Keratinocyte (primary cell): ENCODE measurements around the gene OCIAD2. TPM values are rescaled to one million over a fixed set of nuclear protein-coding genes. Genes with fewer than 3 reads are reported as not detected.

ENCODE experiments used
- DNase-seq: peaks from one replicate; pipeline ENCODE4 v3.0.0-alpha.2; 2011; ENCODE audit warnings: low read depth, missing footprints, low spot score
- FAIRE-seq: peaks from 2 replicates; lab custom pipeline; 2011; peaks lifted over from hg19 to GRCh38; lab: Jason Lieb, UNC
- H2AFZ ChIP-seq: 2 replicates; pipeline ENCODE4 v1.6.0; 2012; ENCODE audit warnings: low read length, control low read depth, inconsistent platforms; ENCODE audit not compliant: control insufficient read depth
- H3K27ac ChIP-seq: 2 replicates; pipeline ENCODE4 v1.5.1; 2011; ENCODE audit warnings: low read length; ENCODE audit not compliant: control insufficient read depth, insufficient read depth
- H3K27me3 ChIP-seq: 3 replicates; pipeline ENCODE4 v1.6.0; 2011; ENCODE audit warnings: low read length; ENCODE audit not compliant: control insufficient read depth, insufficient read depth; ENCODE audit errors: extremely low read depth
- H3K36me3 ChIP-seq, 2 experiments: 2 replicates in 1 of 2; 3 replicates in 1 of 2; pipeline ENCODE4 v1.5.1; 2011; ENCODE audit warnings: low read length in 2 of 2, mild to moderate bottlenecking in 1 of 2; ENCODE audit not compliant: control insufficient read depth in 2 of 2, insufficient read depth in 2 of 2; ENCODE audit errors: extremely low read depth in 1 of 2
- H3K4me1 ChIP-seq: 3 replicates; pipeline ENCODE4 v1.5.1; 2011; ENCODE audit warnings: low read length; ENCODE audit not compliant: control insufficient read depth, insufficient read depth; ENCODE audit errors: extremely low read depth
- H3K4me2 ChIP-seq: 3 replicates; pipeline ENCODE4 v1.6.0; 2011; ENCODE audit warnings: low read depth, low read length; ENCODE audit not compliant: control insufficient read depth, insufficient read depth; ENCODE audit errors: extremely low read depth
- H3K4me3 ChIP-seq, 3 experiments: fragments of 200-600 bp in 1 of 3; sonication (generic) in 1 of 3; 2 replicates in 2 of 3; 3 replicates in 1 of 3; pipeline ENCODE4 v1.5.1; 2011 to 2016; ENCODE audit warnings: low read length in 3 of 3, mild to moderate bottlenecking in 3 of 3, control low read depth in 2 of 3, inconsistent platforms in 1 of 3, low read depth in 1 of 3, mixed read lengths in 1 of 3, mixed run types in 1 of 3, moderate library complexity in 1 of 3; ENCODE audit not compliant: control insufficient read depth in 2 of 3, insufficient read depth in 2 of 3; ENCODE audit errors: extremely low read depth in 1 of 3
- H3K79me2 ChIP-seq: 2 replicates; pipeline ENCODE4 v1.6.0; 2012; ENCODE audit warnings: low read length; ENCODE audit not compliant: control insufficient read depth, insufficient read depth
- H3K9ac ChIP-seq: 3 replicates; pipeline ENCODE4 v1.6.0; 2011; ENCODE audit warnings: low read length; ENCODE audit not compliant: control insufficient read depth, insufficient read depth; ENCODE audit errors: extremely low read depth
- H3K9me1 ChIP-seq: 3 replicates; pipeline ENCODE4 v1.6.0; 2011; ENCODE audit warnings: low read length; ENCODE audit not compliant: control insufficient read depth, insufficient read depth; ENCODE audit errors: extremely low read depth
- H3K9me3 ChIP-seq: 2 replicates; pipeline ENCODE4 v1.5.1; 2012; ENCODE audit warnings: low read depth, low read length; ENCODE audit not compliant: control insufficient read depth
- H4K20me1 ChIP-seq: 3 replicates; pipeline ENCODE4 v1.6.0; 2011; ENCODE audit warnings: low read length; ENCODE audit not compliant: control insufficient read depth, insufficient read depth; ENCODE audit errors: extremely low read depth
- EZH2 ChIP-seq: IDR thresholded peaks from one replicate; pipeline ENCODE4 v1.6.1; 2012; ENCODE audit warnings: inconsistent platforms, mild to moderate bottlenecking, low read length, moderate library complexity
- dilution Hi-C: fragments of 300-500 bp; cut with MboI; formaldehyde crosslinking; loops from one replicate; pipeline ENCODE4 v1.7.0; 2020; ENCODE audit warnings: low sequenced_read_pairs; ENCODE audit not compliant: extremely low pct_ligation_motif_present
- polyA plus RNA-seq, 5 experiments: library from polyadenylated mRNA; depleted of rRNA in 3 of 5; stranded (reverse) in 3 of 5; stranded (forward) in 1 of 5; unstranded in 1 of 5; fragments of >200 nt; gene quantifications; 1 replicate in 1 of 5; 2 replicates in 3 of 5; 3 replicates in 1 of 5; pipeline versions ENCODE4 v1.2.1 to v1.2.3, GENCODE V29; 2011 to 2012; ENCODE audit warnings: missing spikeins in 2 of 5, low read depth in 1 of 5, low replicate concordance in 1 of 5
- TF ChIP-seq, protein P1 (sequence below), 3 experiments: IDR thresholded peaks in 1 of 3; conservative IDR thresholded peaks in 1 of 3; optimal IDR thresholded peaks in 1 of 3; 2 replicates in 2 of 3; 3 replicates in 1 of 3; pipeline versions ENCODE3 to v1.5.1; 2011; ENCODE audit warnings: low read length in 3 of 3, mild to moderate bottlenecking in 3 of 3, moderate library complexity in 2 of 3, control low read depth in 1 of 3, inconsistent platforms in 1 of 3; ENCODE audit not compliant: insufficient read depth in 2 of 3; ENCODE audit errors: extremely low read depth in 1 of 3

OCIAD2 gene
- polyA plus RNA-seq, 1 donor (not counting 4 experiments of a cell fraction or from before 2014, with no cell fraction given), result 407 TPM

DNA sequence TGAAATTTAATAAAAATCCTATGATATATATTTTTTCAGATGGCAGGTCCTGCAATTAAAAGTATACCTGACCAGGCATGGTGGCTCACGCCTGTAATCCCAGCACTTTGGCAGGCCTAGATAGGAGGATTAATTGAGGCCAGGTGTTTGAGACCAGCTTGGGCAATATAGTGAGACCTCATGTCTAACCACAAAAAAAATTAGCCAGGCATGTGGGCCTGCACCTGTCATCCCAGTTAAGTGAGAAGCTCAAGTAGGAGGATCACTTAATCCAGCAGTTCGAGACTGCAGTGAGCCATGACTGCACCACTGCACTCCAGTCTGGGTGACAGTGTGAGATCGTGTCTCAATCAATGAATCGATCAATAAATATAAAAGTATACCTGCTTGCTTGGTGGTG lies 2.5 kb downstream of the OCIAD2 start:
- FAIRE-seq (no peak), DNase-seq (no peak)
- H3K4me2 ChIP-seq, result no peak overlapping the region
- H4K20me1 ChIP-seq, result no peaks in the 10 kb centered on the region
- H3K27me3 ChIP-seq, result no peaks in the 10 kb centered on the region
- no peak overlapping the region for H3K4me3 ChIP-seq
- H2AFZ ChIP-seq, result no peak overlapping the region
- H3K4me1 ChIP-seq, result peaks cover 62% of the 10 kb centered on the region
- no peak overlapping the region for H3K9ac ChIP-seq
- peaks cover 4 to 32% of the 10 kb centered on the region in 2 experiments for H3K36me3 ChIP-seq
- dilution Hi-C loops, result no loop called here
- H3K27ac ChIP-seq, result no peak overlapping the region
- H3K79me2 ChIP-seq, result peaks cover 52% of the 10 kb centered on the region
- no peaks in the 10 kb centered on the region for H3K9me3 ChIP-seq
- TF ChIP-seq EZH2, result no peak
- TF ChIP-seq, protein P1, sequence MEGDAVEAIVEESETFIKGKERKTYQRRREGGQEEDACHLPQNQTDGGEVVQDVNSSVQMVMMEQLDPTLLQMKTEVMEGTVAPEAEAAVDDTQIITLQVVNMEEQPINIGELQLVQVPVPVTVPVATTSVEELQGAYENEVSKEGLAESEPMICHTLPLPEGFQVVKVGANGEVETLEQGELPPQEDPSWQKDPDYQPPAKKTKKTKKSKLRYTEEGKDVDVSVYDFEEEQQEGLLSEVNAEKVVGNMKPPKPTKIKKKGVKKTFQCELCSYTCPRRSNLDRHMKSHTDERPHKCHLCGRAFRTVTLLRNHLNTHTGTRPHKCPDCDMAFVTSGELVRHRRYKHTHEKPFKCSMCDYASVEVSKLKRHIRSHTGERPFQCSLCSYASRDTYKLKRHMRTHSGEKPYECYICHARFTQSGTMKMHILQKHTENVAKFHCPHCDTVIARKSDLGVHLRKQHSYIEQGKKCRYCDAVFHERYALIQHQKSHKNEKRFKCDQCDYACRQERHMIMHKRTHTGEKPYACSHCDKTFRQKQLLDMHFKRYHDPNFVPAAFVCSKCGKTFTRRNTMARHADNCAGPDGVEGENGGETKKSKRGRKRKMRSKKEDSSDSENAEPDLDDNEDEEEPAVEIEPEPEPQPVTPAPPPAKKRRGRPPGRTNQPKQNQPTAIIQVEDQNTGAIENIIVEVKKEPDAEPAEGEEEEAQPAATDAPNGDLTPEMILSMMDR (optimal IDR thresholded peaks at IDR 0.05 in 1 of 3, IDR thresholded peaks at IDR 0.05 in 1 of 3, conservative IDR thresholded peaks at IDR 0.05 in 1 of 3; ENCODE audit: extremely low read depth in 1 of 3, insufficient read depth in 2 of 3, low read length in 3 of 3), result no peak
- peaks cover 6% of the 10 kb centered on the region for H3K9me1 ChIP-seq

DNA sequence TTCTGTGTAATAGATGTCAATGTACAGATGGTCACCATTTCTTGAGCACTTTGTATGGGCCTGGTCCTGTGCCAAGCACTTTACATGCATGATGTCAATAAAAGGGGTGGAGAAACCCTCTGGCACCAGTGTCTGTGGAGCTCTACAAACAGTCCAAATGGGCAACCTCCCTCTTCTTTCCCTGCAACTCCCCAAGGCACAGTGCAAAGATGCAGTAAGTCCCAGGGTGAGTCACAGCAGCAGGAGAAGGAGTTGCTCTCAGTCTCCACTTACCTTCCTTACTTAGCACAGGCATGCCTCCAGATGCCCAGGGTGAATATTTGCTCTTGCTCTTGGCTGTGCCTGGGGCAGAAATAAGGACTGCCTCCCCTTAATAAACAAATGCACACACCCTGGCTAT lies 4.3 kb downstream of the OCIAD2 start:
- H3K4me3 ChIP-seq, result no peak overlapping the region
- DNase-seq, result no peak
- no peaks in the 10 kb centered on the region for H3K27me3 ChIP-seq
- H3K9me3 ChIP-seq, result no peaks in the 10 kb centered on the region
- peaks cover 11 to 38% of the 10 kb centered on the region in 2 experiments for H3K36me3 ChIP-seq
- H4K20me1 ChIP-seq, result no peaks in the 10 kb centered on the region
- peaks cover 6% of the 10 kb centered on the region for H3K9me1 ChIP-seq
- H3K4me2 ChIP-seq, result no peak overlapping the region
- dilution Hi-C loops, result no loop called here
- peaks cover 55% of the 10 kb centered on the region for H3K79me2 ChIP-seq
- TF ChIP-seq, protein P1 (optimal IDR thresholded peaks at IDR 0.05 in 1 of 3, IDR thresholded peaks at IDR 0.05 in 1 of 3, conservative IDR thresholded peaks at IDR 0.05 in 1 of 3; ENCODE audit: extremely low read depth in 1 of 3, insufficient read depth in 2 of 3, low read length in 3 of 3), result no peak
- TF ChIP-seq EZH2, result no peak
- peak; percentile 76 for FAIRE-seq
- H3K9ac ChIP-seq, result no peak overlapping the region
- H3K4me1 ChIP-seq, result peaks cover 49% of the 10 kb centered on the region
- no peak overlapping the region for H3K27ac ChIP-seq
- H2AFZ ChIP-seq, result no peak overlapping the region
